ENCODE data around the gene TUBAL3.

GRCh38 chr10:5453749-5454489, 49.3 kb upstream of the TUBAL3 start:
- TF ChIP-seq SUZ12 (IDR thresholded peaks at IDR 0.05; ENCODE audit: extremely low read depth, insufficient read depth, insufficient read length) (no peak), YY1 (IDR thresholded peaks at IDR 0.05; ENCODE audit: insufficient read depth, insufficient read length) (no peak)
